Testis (tissue), 2 donors: ENCODE data around the gene SUFU.

ENCODE experiments used
- POLR2A ChIP-seq: fragments of 450-650 bp; IDR thresholded peaks from one replicate; pipeline ENCODE4 v1.6.1; 2017; ENCODE audit warnings: antibody characterized with exemption, mild to moderate bottlenecking, moderate library complexity
- TF ChIP-seq, protein P1 (sequence below), 3 experiments: fragments of 450-650 bp in 2 of 3; fragments of 200-600 bp in 1 of 3; sonication (generic) in 1 of 3; IDR thresholded peaks; one replicate each; pipeline ENCODE4 v1.5.1; 2016 to 2019; ENCODE audit warnings: antibody characterized with exemption in 3 of 3, mild to moderate bottlenecking in 2 of 3, moderate library complexity in 1 of 3

DNA sequence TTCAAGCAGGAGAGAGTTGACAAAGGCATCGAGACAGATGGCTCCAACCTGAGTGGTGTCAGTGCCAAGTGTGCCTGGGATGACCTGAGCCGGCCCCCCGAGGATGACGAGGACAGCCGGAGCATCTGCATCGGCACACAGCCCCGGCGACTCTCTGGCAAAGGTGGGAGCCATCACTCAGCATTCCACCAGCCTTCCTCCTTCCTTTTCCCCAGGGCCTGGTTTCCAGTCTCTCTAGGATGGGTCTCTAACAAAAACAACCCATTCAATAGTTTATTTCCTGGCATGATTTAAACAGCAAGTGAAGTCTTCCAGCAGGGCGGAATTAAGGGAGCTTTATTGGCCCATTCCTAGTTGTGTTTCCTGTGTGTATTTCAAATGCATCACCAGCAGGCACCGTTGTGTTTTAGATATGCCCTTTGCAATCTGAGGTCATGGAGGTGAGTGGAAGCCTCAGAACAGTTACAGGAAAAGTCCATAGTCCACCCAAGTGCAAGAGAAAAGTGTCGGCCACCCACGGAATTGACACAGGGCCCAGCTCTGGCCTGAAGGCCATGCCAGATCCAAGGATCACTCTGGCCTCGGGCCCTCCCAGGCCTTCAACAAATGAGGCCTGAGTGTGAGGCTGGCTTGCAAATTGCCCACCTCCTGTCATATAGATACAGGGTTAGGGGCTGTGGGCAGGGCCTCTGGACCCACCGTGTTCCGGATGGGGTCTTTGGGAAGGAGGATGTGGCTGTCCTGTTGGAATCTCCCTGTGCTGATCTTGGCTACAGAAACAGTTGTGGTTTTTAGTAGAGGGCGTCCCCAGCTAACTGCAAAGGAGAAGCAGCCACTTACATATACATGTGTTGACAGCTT, 93.6 kb downstream of the SUFU start:
- TF ChIP-seq, protein P1, sequence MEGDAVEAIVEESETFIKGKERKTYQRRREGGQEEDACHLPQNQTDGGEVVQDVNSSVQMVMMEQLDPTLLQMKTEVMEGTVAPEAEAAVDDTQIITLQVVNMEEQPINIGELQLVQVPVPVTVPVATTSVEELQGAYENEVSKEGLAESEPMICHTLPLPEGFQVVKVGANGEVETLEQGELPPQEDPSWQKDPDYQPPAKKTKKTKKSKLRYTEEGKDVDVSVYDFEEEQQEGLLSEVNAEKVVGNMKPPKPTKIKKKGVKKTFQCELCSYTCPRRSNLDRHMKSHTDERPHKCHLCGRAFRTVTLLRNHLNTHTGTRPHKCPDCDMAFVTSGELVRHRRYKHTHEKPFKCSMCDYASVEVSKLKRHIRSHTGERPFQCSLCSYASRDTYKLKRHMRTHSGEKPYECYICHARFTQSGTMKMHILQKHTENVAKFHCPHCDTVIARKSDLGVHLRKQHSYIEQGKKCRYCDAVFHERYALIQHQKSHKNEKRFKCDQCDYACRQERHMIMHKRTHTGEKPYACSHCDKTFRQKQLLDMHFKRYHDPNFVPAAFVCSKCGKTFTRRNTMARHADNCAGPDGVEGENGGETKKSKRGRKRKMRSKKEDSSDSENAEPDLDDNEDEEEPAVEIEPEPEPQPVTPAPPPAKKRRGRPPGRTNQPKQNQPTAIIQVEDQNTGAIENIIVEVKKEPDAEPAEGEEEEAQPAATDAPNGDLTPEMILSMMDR (IDR thresholded peaks at IDR 0.05), result no peak
- no peak for TF ChIP-seq POLR2A
